WTC11 (cell line): ENCODE results near the gene BBS12. TPM values are rescaled to one million over a fixed set of nuclear protein-coding genes. Genes with fewer than 3 reads are reported as not detected.

Experiments used
- ATAC-seq: fragments of 200-7000 bp; cut with Tn5 transposase; 2 replicates; pipeline ENCODE4 v1.10.0; 2021; ENCODE audit warnings: mild to moderate bottlenecking, moderate library complexity
- CTCF ChIA-PET: fragments of 300-600 bp; sonication (Branson Sonifier 250); formaldehyde crosslinking; loops from one replicate; lab custom pipeline; 2021; ENCODE audit warnings: antibody characterized with exemption; lab: Charles Lee
- POLR2A ChIA-PET: fragments of 350-600 bp; sonication (Branson Sonifier 250); formaldehyde crosslinking; loops from one replicate; lab custom pipeline; 2021; ENCODE audit warnings: antibody characterized with exemption; lab: Charles Lee
- DNase-seq: peaks from one replicate; pipeline ENCODE4 v3.0.0; 2021; ENCODE audit warnings: low spot score
- H3K27ac Mint-ChIP-seq: 2 replicates; pipeline ENCODE4 v1.8.0; 2021; ENCODE audit warnings: mixed read lengths
- H3K27me3 Mint-ChIP-seq: 2 replicates; pipeline ENCODE4 v1.8.0; 2021; ENCODE audit warnings: low read depth, mild to moderate bottlenecking, moderate library complexity, mixed read lengths
- H3K36me3 Mint-ChIP-seq: 2 replicates; pipeline ENCODE4 v1.8.0; 2021; ENCODE audit warnings: mixed read lengths
- H3K4me1 Mint-ChIP-seq: 2 replicates; pipeline ENCODE4 v1.8.0; 2022; ENCODE audit warnings: mixed read lengths
- H3K4me3 Mint-ChIP-seq: 2 replicates; pipeline ENCODE4 v1.8.0; 2021; ENCODE audit warnings: mild to moderate bottlenecking, moderate library complexity, mixed read lengths
- H3K9me3 Mint-ChIP-seq: 2 replicates; pipeline ENCODE4 v1.8.0; 2021; ENCODE audit warnings: mixed read lengths
- CBFB ChIP-seq: sonication (generic); formaldehyde crosslinking; IDR thresholded peaks from 2 replicates; pipeline ENCODE4 v1.8.1; 2022; ENCODE audit warnings: mild to moderate bottlenecking, low read depth, missing genetic modification reagents
- JUN ChIP-seq: sonication (generic); formaldehyde crosslinking; IDR thresholded peaks from 2 replicates; pipeline ENCODE4 v1.8.0; 2023; ENCODE audit warnings: mild to moderate bottlenecking, missing genetic modification reagents
- NFATC4 ChIP-seq: fragments of 250-450 bp; sonication (Bioruptor Pico); IDR thresholded peaks from 2 replicates; pipeline ENCODE4 v1.9.0; 2021; ENCODE audit warnings: mild to moderate bottlenecking
- NR1H2 ChIP-seq: sonication (generic); formaldehyde crosslinking; IDR thresholded peaks from 2 replicates; pipeline ENCODE4 v1.9.0; 2021; ENCODE audit warnings: mild to moderate bottlenecking, moderate library complexity, missing genetic modification reagents
- OVOL2 ChIP-seq: fragments of 250-450 bp; sonication (Bioruptor Pico); IDR thresholded peaks from 2 replicates; pipeline ENCODE4 v1.9.0; 2021; ENCODE audit warnings: mild to moderate bottlenecking, borderline replicate concordance
- SMAD3 ChIP-seq: sonication (generic); formaldehyde crosslinking; IDR thresholded peaks from 2 replicates; pipeline ENCODE4 v1.8.0; 2022; ENCODE audit warnings: missing genetic modification reagents, mild to moderate bottlenecking, borderline replicate concordance
- TP53 ChIP-seq: sonication (generic); formaldehyde crosslinking; IDR thresholded peaks from 2 replicates; pipeline ENCODE4 v1.8.1; 2023; ENCODE audit warnings: mild to moderate bottlenecking, missing genetic modification reagents
- ZNF232 ChIP-seq: sonication (generic); formaldehyde crosslinking; IDR thresholded peaks from 2 replicates; pipeline ENCODE4 v1.8.0; 2022; ENCODE audit warnings: mild to moderate bottlenecking, missing genetic modification reagents
- ZNF671 ChIP-seq: fragments of 250-450 bp; sonication (Bioruptor Pico); IDR thresholded peaks from 2 replicates; pipeline ENCODE4 v1.8.0; 2021; ENCODE audit warnings: mild to moderate bottlenecking
- total RNA-seq: library from RNA; stranded (reverse); gene quantifications from 3 replicates; pipeline ENCODE4 v1.2.3, GENCODE V29; 2021
- TF ChIP-seq, protein P1 (sequence below): sonication (generic); formaldehyde crosslinking; IDR thresholded peaks from 2 replicates; pipeline ENCODE4 v1.8.1; 2023; ENCODE audit warnings: mild to moderate bottlenecking, missing genetic modification reagents, moderate library complexity
- TF ChIP-seq, protein P2 (sequence below): sonication (generic); formaldehyde crosslinking; IDR thresholded peaks from 2 replicates; pipeline ENCODE4 v1.8.1; 2022; ENCODE audit warnings: low read depth, mild to moderate bottlenecking, moderate library complexity, missing genetic modification reagents, borderline replicate concordance
- TF ChIP-seq, protein P3 (sequence below): sonication (generic); formaldehyde crosslinking; IDR thresholded peaks from 2 replicates; pipeline ENCODE4 v1.8.0; 2022; ENCODE audit warnings: mild to moderate bottlenecking, missing genetic modification reagents
- TF ChIP-seq, protein P4 (sequence below): sonication (generic); formaldehyde crosslinking; IDR thresholded peaks from 2 replicates; pipeline ENCODE4 v1.8.1; 2022; ENCODE audit warnings: mild to moderate bottlenecking, moderate library complexity, missing genetic modification reagents
- TF ChIP-seq, protein P5 (sequence below): fragments of 250-450 bp; sonication (Bioruptor Pico); IDR thresholded peaks from 2 replicates; pipeline ENCODE4 v1.9.0; 2021; ENCODE audit warnings: mild to moderate bottlenecking, borderline replicate concordance

Gene BBS12
- total RNA-seq, 1 experiment from 2014 or later: 2.7 TPM

DNA sequence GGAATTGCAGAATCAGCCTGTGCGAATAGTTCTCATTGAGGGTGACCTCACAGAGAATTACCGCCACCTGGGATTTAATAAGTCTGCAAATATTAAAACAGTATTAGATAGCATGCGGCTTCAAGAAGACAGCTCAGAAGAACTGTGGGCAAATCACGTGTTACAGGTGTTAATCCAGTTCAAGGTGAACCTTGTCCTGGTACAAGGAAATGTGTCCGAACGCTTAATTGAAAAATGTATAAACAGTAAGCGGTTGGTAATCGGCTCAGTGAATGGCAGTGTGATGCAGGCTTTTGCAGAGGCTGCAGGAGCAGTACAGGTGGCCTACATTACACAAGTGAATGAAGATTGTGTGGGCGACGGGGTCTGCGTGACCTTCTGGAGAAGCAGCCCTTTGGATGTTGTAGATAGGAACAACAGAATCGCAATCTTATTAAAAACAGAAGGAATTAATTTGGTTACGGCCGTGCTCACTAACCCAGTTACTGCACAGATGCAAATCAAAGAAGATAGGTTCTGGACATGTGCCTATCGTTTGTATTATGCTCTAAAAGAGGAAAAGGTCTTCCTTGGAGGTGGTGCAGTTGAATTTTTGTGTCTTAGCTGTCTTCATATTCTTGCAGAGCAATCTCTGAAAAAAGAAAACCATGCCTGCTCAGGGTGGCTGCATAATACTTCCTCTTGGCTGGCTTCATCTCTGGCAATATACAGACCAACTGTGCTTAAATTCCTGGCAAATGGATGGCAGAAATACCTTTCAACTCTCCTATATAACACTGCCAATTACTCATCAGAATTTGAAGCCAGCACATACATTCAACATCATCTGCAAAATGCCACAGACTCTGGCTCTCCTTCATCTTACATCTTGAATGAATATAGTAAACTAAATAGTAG is 10.7 kb downstream of the BBS12 start:
- peaks cover 16% of the 10 kb centered on the region for H3K4me1 Mint-ChIP-seq
- CTCF ChIA-PET: no interaction called here
- peaks cover 25% of the 10 kb centered on the region for H3K9me3 Mint-ChIP-seq
- TF ChIP-seq, protein P1, sequence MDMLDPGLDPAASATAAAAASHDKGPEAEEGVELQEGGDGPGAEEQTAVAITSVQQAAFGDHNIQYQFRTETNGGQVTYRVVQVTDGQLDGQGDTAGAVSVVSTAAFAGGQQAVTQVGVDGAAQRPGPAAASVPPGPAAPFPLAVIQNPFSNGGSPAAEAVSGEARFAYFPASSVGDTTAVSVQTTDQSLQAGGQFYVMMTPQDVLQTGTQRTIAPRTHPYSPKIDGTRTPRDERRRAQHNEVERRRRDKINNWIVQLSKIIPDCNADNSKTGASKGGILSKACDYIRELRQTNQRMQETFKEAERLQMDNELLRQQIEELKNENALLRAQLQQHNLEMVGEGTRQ (CRISPR knock-in tag): no peak
- TF ChIP-seq, protein P2, sequence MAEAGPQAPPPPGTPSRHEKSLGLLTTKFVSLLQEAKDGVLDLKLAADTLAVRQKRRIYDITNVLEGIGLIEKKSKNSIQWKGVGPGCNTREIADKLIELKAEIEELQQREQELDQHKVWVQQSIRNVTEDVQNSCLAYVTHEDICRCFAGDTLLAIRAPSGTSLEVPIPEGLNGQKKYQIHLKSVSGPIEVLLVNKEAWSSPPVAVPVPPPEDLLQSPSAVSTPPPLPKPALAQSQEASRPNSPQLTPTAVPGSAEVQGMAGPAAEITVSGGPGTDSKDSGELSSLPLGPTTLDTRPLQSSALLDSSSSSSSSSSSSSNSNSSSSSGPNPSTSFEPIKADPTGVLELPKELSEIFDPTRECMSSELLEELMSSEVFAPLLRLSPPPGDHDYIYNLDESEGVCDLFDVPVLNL (CRISPR knock-in tag): no peak
- no peak for TF ChIP-seq SMAD3
- TF ChIP-seq JUN (CRISPR knock-in tag): no peak
- TF ChIP-seq NFATC4 (CRISPR knock-in tag): no peak
- TF ChIP-seq, protein P3, sequence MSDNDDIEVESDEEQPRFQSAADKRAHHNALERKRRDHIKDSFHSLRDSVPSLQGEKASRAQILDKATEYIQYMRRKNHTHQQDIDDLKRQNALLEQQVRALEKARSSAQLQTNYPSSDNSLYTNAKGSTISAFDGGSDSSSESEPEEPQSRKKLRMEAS (CRISPR knock-in tag): no peak
- TF ChIP-seq, protein P4, sequence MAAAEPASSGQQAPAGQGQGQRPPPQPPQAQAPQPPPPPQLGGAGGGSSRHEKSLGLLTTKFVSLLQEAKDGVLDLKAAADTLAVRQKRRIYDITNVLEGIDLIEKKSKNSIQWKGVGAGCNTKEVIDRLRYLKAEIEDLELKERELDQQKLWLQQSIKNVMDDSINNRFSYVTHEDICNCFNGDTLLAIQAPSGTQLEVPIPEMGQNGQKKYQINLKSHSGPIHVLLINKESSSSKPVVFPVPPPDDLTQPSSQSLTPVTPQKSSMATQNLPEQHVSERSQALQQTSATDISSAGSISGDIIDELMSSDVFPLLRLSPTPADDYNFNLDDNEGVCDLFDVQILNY (CRISPR knock-in tag): no peak
- no peak for TF ChIP-seq NR1H2 (CRISPR knock-in tag)
- no peak for TF ChIP-seq ZNF671 (CRISPR knock-in tag)
- H3K27ac Mint-ChIP-seq: no peak overlapping the region
- no peak for DNase-seq
- peaks cover 12% of the 10 kb centered on the region for H3K36me3 Mint-ChIP-seq
- H3K4me3 Mint-ChIP-seq: no peak overlapping the region
- H3K27me3 Mint-ChIP-seq: no peaks in the 10 kb centered on the region; the same call in 1 of the 2 replicates
- POLR2A ChIA-PET: no interaction called here
- ATAC-seq: no peak

DNA sequence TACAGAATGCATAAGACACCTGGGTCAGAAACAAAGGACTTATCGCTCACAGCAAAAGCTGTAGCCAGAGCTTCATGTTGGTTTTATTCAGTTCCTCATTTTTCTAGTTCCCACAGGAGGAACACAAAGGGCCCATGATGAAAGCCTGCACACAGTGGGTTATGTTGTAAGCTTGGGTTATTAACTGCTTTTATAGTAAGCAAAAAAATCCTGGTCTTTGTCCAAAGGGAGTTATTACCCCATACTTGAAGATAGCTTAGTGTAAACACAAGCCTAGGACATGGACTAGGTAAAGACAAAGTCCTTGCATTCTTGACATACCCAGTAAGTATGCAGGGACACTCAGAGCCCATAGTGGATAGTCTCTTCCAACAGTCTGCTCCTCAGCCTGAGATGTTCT is 11.7 kb downstream of the BBS12 start:
- peaks cover 25% of the 10 kb centered on the region for H3K9me3 Mint-ChIP-seq
- POLR2A ChIA-PET: no interaction called here
- no peaks in the 10 kb centered on the region; the same call in 1 of the 2 replicates for H3K27me3 Mint-ChIP-seq

More for the DNA sequence above, 11.7 kb downstream of the BBS12 start:
- H3K36me3 Mint-ChIP-seq: peaks cover 12% of the 10 kb centered on the region
- ATAC-seq (no peak), DNase-seq (no peak)
- no peak overlapping the region for H3K4me3 Mint-ChIP-seq
- CTCF ChIA-PET: no interaction called here
- peaks cover 16% of the 10 kb centered on the region for H3K4me1 Mint-ChIP-seq
- no peak overlapping the region for H3K27ac Mint-ChIP-seq
- TF ChIP-seq SMAD3 (no peak), CBFB (CRISPR knock-in tag) (no peak), ZNF232 (CRISPR knock-in tag) (no peak), OVOL2 (CRISPR knock-in tag) (no peak), TP53 (CRISPR knock-in tag) (no peak)
- TF ChIP-seq, protein P5, sequence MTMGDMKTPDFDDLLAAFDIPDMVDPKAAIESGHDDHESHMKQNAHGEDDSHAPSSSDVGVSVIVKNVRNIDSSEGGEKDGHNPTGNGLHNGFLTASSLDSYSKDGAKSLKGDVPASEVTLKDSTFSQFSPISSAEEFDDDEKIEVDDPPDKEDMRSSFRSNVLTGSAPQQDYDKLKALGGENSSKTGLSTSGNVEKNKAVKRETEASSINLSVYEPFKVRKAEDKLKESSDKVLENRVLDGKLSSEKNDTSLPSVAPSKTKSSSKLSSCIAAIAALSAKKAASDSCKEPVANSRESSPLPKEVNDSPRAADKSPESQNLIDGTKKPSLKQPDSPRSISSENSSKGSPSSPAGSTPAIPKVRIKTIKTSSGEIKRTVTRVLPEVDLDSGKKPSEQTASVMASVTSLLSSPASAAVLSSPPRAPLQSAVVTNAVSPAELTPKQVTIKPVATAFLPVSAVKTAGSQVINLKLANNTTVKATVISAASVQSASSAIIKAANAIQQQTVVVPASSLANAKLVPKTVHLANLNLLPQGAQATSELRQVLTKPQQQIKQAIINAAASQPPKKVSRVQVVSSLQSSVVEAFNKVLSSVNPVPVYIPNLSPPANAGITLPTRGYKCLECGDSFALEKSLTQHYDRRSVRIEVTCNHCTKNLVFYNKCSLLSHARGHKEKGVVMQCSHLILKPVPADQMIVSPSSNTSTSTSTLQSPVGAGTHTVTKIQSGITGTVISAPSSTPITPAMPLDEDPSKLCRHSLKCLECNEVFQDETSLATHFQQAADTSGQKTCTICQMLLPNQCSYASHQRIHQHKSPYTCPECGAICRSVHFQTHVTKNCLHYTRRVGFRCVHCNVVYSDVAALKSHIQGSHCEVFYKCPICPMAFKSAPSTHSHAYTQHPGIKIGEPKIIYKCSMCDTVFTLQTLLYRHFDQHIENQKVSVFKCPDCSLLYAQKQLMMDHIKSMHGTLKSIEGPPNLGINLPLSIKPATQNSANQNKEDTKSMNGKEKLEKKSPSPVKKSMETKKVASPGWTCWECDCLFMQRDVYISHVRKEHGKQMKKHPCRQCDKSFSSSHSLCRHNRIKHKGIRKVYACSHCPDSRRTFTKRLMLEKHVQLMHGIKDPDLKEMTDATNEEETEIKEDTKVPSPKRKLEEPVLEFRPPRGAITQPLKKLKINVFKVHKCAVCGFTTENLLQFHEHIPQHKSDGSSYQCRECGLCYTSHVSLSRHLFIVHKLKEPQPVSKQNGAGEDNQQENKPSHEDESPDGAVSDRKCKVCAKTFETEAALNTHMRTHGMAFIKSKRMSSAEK: no peak
